GM18519 (cell line): Measurements from ENCODE around the gene SPRN.
A peak's percentile ranks its signal among the peaks of the same experiment; 100 is the strongest.
"Not testable (repeated sequence)": the region's sequence is repeated elsewhere in the genome, so short reads cannot be mapped to it uniquely, and the experiment has no call there.

Source experiments
- ATAC-seq: cut with Tn5 transposase; IDR thresholded peaks from one replicate; pipeline ENCODE4 v1.9.1; 2021; ENCODE audit warnings: mild to moderate bottlenecking, moderate library complexity; ENCODE audit not compliant: unreplicated experiment, low FRiP score

SPRN gene

GRCh38 chr10:133388973-133389818, 35.2 kb downstream of the SPRN start:
- peak; percentile 80 for ATAC-seq

DNA sequence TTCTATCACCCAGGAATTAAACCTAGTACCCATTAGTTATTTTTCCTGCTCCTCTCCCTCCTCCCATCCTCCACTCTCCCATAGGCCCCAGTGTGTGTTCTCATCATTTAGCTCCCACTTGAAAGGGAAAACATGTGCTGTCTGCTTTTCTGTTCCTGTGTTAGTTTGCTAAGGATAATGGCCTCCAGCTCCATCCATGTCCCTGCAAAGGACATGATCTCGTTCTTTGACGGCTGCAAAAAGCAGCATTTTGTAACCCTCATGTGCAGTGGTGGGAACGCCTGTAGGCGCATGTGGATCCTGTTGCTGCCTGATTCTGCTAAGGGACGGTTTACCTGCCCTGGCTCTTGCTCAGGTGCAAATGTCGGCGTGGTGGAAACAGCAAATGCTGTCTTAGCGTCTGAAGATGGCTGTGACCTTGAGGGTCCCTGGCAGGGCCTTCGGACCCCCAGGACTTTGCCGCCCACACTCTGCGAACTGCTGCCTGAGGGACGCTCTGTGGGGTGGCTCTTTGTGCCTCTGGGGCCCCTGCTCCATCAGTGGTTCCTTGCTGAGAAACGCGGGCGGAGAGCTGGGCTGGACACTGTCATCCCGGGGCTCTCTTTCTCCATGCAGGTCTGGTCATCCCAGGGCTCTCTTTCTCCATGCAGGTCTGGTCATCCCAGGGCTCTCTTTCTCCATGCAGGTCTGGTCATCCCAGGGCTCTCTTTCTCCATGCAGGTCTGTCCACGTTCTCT, 36.0 kb downstream of the SPRN start:
- ATAC-seq, result no peak

DNA sequence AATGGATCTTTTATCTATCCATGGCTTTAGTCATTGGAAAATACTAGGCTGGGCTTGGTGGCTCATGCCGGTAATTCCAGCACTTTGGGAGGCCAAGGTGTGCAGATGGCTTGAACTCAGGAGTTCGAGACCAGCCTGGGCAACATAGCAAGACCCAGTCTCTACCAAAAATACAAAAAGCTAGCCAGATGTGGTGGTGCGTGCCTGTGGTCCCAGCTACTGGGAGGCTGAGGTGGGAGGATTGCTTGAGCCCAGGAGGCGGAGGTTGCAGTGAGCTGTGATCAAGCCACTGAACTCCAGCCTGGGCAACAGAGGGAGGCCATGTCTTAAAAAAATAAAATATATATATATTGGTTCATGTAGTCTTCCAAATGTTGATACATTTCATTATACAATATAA, 37.5 kb downstream of the SPRN start:
- ATAC-seq, result not testable (repeated sequence)

DNA sequence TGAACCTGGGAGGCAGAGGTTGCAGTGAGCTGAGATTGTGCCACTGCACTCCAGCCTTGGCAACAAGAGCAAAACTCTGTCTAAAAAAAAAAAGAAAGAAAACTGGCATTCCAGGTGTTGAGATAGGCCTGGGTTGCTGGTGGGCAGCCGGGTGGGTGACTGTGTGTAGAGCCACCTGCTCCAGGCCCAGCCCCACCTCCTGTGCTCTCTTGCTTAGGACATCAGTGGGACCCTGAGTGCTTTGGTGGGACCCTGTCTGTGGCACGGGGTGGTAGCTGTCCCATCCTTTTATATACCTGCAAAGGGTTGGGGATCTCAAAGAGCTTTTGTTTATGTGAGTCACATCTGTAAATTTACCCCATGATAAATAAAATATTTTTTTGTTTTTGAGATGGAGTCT, 39.2 kb downstream of the SPRN start:
- ATAC-seq, result no peak

GRCh38 chr10:133384071-133384470, 40.4 kb downstream of the SPRN start:
- no peak for ATAC-seq

DNA sequence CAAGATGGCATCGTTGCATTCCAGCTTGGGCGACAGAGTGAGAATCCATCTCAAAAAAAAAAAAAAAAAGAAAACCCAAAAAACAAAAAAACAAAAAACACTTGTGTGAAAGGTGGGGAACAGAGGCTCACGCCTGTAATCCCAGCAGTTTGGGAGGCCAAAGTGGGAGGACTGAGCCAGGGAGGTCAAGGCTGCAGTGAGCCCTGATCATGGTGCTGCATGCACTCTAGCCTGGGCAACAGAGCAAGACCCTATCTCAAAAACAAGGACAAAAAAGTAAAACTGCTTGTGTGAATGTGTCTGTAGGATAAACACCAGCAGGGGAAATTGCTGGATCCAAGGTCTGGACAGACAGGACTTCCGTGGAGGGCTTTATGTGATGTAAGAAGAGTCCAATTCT, 40.9 kb downstream of the SPRN start:
- no peak for ATAC-seq

DNA sequence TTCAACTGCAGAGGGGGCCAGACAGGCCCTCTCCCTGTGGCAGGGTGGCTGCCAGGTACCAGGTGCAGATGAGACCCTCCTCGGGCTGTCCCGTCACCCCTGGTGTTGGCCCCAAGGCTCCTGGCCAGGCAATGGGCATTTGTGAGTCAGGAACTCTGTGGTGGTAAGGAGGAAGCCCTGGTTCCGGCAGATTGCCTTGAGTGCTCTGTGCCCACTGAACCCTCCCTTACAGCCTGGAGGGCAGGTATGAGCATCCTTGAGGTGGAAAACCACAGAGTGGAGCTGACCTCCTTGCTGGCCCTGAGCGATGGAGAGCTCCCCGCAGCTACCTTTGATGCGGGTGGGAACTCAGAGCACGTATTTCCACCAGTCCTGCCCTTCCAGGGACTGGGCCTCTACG, 43.4 kb downstream of the SPRN start:
- ATAC-seq, result no peak

DNA sequence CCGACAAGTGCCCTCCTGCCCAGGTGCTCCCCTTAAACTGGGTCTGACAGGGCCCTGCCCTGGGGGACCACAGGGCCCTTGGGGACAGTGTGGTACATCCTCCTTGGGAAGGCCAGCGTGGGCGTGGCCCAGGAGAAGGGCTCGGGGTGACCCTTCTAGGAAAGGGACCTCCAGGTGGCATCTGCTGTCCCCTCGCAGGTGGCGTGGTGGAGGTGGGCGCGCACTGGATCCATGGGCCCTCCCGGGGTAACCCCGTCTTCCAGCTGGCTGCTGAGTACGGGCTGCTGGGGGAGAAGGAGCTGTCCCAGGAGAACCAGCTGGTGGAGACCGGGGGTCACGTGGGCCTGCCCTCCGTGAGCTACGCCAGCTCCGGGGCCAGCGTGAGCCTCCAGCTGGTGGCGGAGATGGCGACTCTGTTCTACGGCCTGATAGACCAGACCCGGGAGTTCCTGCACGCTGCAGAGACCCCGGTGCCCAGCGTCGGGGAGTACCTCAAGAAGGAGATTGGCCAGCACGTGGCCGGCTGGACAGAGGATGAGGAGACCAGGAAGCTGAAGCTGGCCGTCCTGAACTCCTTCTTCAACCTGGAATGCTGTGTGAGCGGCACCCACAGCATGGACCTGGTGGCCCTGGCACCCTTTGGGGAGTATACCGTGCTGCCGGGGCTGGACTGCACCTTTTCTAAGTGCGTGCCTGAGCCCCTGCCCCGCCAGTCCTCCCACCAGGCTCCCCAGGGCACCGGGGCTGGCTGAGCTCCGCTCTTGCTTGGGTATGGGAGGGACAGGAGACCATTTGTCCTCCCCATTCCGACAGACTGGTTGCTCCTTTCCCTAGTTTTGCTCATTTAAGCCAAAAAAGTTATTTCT, 44.4 kb downstream of the SPRN start:
- no peak for ATAC-seq

- peak; percentile 35 for ATAC-seq
Observed at GRCh38 chr10:133379152-133379800, 45.1 kb downstream of the SPRN start, which contains the start of gene PAOX. Gene PAOX (plus strand): TSS chr10:133379262. CDS start chr10:133379317, 55 bp downstream.

- no peak for ATAC-seq
Observed at GRCh38 chr10:133378251-133379096, 46.0 kb downstream of the SPRN start.

DNA sequence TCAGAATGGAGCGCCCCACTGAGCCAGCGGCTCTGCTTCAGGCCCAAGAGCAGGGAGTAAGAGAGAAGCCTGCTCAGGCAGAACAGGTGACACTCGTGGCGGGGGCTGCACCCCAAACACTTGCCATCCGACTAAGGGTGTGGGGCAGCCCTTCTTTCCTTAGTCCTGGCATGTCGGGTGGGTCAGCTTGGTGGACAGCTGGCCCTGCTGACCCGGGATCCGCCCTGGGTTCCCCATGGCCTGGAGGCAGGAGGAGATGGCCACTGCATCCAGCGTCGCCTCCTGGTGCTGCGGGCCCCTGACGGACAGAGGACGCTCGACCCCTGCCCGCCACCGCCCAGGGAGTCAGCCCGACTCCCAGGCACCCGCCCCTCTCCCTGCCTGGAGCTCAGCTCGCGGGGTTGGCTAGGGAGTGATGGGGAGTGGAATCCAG, 46.6 kb downstream of the SPRN start:
- ATAC-seq, result no peak

DNA sequence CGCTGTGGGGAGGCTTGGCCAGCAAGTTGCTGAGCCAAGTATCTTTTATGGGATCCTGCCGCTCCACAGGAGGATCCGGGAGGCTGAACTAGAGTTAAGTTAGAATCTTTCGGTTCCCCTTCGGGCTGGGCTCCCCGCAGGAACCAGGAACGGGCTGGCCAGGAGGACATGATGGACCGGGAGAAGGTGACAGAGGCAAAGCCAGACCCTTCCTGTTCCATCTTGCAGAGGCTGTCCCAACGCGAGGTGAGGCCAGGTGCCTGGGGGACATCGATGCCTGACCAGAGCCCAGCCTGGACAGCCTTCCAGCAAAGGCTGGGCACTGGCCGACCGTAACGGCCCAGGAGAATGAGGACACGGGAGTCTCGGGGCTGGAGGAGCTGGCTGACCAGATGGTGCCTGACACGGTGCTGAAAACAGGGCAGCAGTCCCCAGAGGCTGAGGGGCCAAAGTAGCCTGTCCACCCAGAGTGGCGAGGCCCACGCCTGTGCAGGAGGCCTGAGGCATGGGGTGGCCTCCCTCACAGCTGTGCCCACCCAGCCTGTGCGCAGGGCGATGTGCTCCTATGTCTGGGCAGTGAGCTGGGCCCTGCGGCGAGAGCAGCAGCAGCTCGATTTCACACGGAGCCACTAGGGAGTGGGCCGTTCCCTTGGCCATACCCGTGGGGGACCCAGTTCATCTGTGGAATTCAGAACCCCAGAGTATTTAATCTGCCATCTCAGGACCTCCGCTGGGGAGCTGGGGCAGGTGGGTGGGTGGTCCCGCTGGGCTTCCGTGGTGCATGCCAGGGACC, 47.2 kb downstream of the SPRN start:
- no peak for ATAC-seq

- ATAC-seq, result not testable (repeated sequence)
Observed at GRCh38 chr10:133376183-133376582, 48.2 kb downstream of the SPRN start.

GRCh38 chr10:133375357-133376115, 48.9 kb downstream of the SPRN start:
- ATAC-seq, result no peak

DNA sequence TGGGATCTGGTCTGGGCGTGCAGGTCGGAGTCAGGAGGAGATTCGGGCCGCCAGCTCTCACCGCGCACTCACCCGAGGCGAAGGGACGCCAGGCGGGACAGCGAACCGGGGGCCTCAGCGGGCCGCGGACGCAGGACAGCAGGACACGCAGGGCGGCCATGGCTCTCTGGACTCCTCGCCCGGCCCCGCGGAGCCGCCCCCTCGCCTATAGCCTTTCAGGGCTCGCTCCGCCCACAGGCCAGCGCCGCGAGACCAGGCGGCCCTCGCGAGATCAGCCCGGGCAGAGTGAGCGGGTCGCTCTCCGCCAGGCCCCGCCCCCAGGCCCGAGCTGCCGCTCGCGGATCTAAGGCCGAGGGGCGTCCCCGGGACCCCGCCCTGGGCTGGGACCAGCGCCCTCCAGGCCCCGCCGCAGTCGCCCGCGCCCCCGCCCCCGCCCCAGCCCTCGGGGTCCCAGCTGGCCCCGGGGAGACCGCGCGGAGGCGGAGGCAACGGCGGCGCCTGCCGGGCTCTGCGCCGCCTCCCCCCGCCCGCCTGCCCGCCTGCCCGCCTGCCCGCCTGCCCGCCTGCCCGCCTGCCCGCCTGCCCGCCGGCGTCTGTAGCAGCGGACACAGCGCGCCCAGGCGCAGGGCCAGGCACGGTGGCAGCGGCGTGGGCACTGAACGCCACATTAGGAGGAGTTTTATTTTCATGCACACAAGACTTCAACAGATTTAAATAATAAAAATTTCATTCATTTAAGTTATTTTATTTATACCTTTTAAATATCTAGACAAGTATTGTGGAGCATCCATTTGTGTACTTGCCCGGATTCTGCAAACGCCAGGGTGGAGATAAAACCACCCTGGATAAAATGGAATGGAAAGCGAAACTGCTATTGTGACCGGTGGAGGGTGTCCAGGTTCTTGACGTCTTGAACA, 51.0 kb downstream of the SPRN start, which contains the start of gene ECHS1:
ECHS1 (minus strand) TSS at position 181 of the 917 bp plus-strand sequence; CDS start at position 160, 21 bp downstream.
- ATAC-seq, result peak; percentile 94

- no peak for ATAC-seq
Observed at GRCh38 chr10:133372507-133372906, 51.9 kb downstream of the SPRN start.
